GM18868 (cell line): ENCODE results near the gene HECTD4.
"Not testable (repeated sequence)": the region's sequence is repeated elsewhere in the genome, so short reads cannot be mapped to it uniquely, and the experiment has no call there.

Experiments used
- ATAC-seq: cut with Tn5 transposase; IDR thresholded peaks from one replicate; pipeline ENCODE4 v1.9.1; 2021; ENCODE audit warnings: mild to moderate bottlenecking, moderate library complexity; ENCODE audit not compliant: unreplicated experiment

HECTD4 gene

GRCh38 chr12:112275836-112276235 lies 106.4 kb downstream of the HECTD4 start:
- ATAC-seq: no peak

GRCh38 chr12:112275207-112275606 lies 107.0 kb downstream of the HECTD4 start:
- ATAC-seq: no peak

- ATAC-seq: no peak
These were observed 111.6 kb downstream of the HECTD4 start for GRCh38 chr12:112270673-112271072.

- no peak for ATAC-seq
These were observed 115.8 kb downstream of the HECTD4 start for GRCh38 chr12:112266473-112266872.

GRCh38 chr12:112261559-112261958 lies 120.7 kb downstream of the HECTD4 start:
- ATAC-seq: no peak

GRCh38 chr12:112258926-112259325 lies 123.3 kb downstream of the HECTD4 start:
- ATAC-seq: no peak

- ATAC-seq: no peak
These were observed 125.5 kb downstream of the HECTD4 start for GRCh38 chr12:112256780-112257179.

GRCh38 chr12:112252184-112252583 lies 130.0 kb downstream of the HECTD4 start:
- no peak for ATAC-seq

GRCh38 chr12:112244902-112245301 lies 137.3 kb downstream of the HECTD4 start:
- ATAC-seq: not testable (repeated sequence)

GRCh38 chr12:112243255-112244110 lies 138.7 kb downstream of the HECTD4 start:
- ATAC-seq: no peak

GRCh38 chr12:112241176-112241575 lies 141.1 kb downstream of the HECTD4 start:
- no peak for ATAC-seq

GRCh38 chr12:112239881-112240280 lies 142.3 kb downstream of the HECTD4 start:
- no peak for ATAC-seq

GRCh38 chr12:112239020-112239419 lies 143.2 kb downstream of the HECTD4 start:
- no peak for ATAC-seq

- no peak for ATAC-seq
These were observed 143.8 kb downstream of the HECTD4 start for GRCh38 chr12:112238441-112238840.

- no peak for ATAC-seq
These were observed 145.4 kb downstream of the HECTD4 start for GRCh38 chr12:112236786-112237185.

GRCh38 chr12:112236386-112236785 lies 145.8 kb downstream of the HECTD4 start:
- no peak for ATAC-seq

- ATAC-seq: no peak
These were observed 147.9 kb downstream of the HECTD4 start for GRCh38 chr12:112234303-112234702.

- ATAC-seq: no peak
These were observed 149.0 kb downstream of the HECTD4 start for GRCh38 chr12:112233242-112233641.

GRCh38 chr12:112230136-112230535 lies 152.1 kb downstream of the HECTD4 start:
- no peak for ATAC-seq

- ATAC-seq: no peak
These were observed 155.5 kb downstream of the HECTD4 start for GRCh38 chr12:112226768-112227167.

GRCh38 chr12:112220628-112221027 lies 161.6 kb downstream of the HECTD4 start:
- not testable (repeated sequence) for ATAC-seq

GRCh38 chr12:112219195-112219594 lies 163.0 kb downstream of the HECTD4 start:
- ATAC-seq: no peak

- no peak for ATAC-seq
These were observed 164.1 kb downstream of the HECTD4 start for GRCh38 chr12:112218150-112218549.
